HG03097 (cell line): ENCODE measurements around the gene FBP2.

Experiments
- ATAC-seq: cut with Tn5 transposase; IDR thresholded peaks from one replicate; pipeline ENCODE4 v1.9.1; 2021; ENCODE audit not compliant: unreplicated experiment, low FRiP score

The FBP2 gene

DNA sequence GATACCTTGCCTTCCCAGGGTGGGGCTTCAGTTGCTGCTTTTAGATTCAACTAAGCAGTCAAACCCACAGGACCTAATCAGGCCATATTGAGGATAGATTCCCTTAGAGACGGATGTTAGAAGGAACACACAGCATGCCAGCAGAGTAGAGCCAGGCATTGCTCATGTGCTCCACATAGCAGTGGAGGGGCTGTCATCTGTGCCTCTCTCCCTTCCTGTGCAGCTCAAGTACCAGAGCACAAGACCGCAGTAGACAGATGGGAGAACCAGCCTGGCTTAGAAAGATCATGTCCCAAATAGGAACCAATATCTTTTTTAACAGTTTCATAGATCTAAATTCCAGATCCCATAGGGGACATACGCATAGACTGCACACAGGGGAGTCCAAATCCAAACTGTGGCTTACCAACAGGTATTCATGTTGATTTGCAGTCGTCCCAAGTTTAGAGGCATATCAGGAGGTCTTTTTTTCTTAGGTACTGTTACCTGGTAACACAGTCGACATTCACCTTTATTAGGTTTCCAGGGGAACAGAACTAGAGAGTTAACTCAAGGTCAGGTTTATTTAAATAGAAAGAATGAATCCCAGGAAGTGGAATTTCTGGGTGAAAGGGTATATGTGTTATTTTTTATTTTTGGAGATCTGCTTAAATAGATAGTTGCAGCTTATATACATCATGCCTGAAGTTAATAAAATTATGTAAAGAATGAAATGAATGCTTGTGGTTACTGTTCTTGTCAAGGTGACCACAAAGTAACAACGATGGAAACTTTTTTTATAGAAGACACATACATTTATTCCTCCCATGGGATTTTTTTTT is 82.3 kb downstream of the FBP2 start:
- no peak for ATAC-seq
